ENCODE results near the gene LDLRAP1. TPM values are rescaled to one million over a fixed set of nuclear protein-coding genes. Genes with fewer than 3 reads are reported as not detected.

Gene LDLRAP1
- total and polyA plus RNA-seq, 2 experiments from 2014 or later, result 9.6 to 22.7 TPM

- Histone ChIP-seq H3K79me2 (replicated peaks; ENCODE audit: insufficient read depth) (no peaks in the 10 kb centered on the region), H3K27ac (ENCODE audit: low read depth) (no peak overlapping the region), H3K9me2 (ENCODE audit: insufficient read depth) (no peaks in the 10 kb centered on the region), H3K27me3 (ENCODE audit: insufficient read depth) (no peaks in the 10 kb centered on the region), H3K4me3 (no peak overlapping the region), H3F3A (replicated peaks; ENCODE audit: low read depth) (no peaks in the 10 kb centered on the region), H2AFZ (no peak overlapping the region), H3K4me1 (ENCODE audit: insufficient read depth) (peaks cover 14% of the 10 kb centered on the region), H3K36me3 (ENCODE audit: insufficient read depth) (no peaks in the 10 kb centered on the region), H4K20me1 (replicated peaks; ENCODE audit: insufficient read depth) (no peaks in the 10 kb centered on the region), H3K4me2 (no peak overlapping the region)
- no peaks in the 10 kb centered on the region for H3K9me3 Mint-ChIP-seq
- H3K4me3 Mint-ChIP-seq, result no peak overlapping the region
- TF ChIP-seq EZH2 (IDR thresholded peaks at IDR 0.05; ENCODE audit: low read depth, unreplicated experiment), result no peak
- no peak for TF ChIP-seq ZNF462 (CRISPR knock-in tag; IDR thresholded peaks at IDR 0.05)
- TF ChIP-seq STAT1 (IDR thresholded peaks at IDR 0.05; ENCODE audit: unreplicated experiment), result no peak
- TF ChIP-seq JUNB (IDR thresholded peaks at IDR 0.05; ENCODE audit: unreplicated experiment), result no peak
- no peak for TF ChIP-seq CREB1 (CRISPR knock-in tag; IDR thresholded peaks at IDR 0.05; ENCODE audit: low read depth)
- no peak for TF ChIP-seq REST (IDR thresholded peaks at IDR 0.05; ENCODE audit: unreplicated experiment)
- TF ChIP-seq POLR2AphosphoS5 (IDR thresholded peaks at IDR 0.05; ENCODE audit: low read depth), result no peak
- TF ChIP-seq ZNF331 (CRISPR knock-in tag; IDR thresholded peaks at IDR 0.05; ENCODE audit: low read depth), result no peak
- TF ChIP-seq EZH2phosphoT487 (IDR thresholded peaks at IDR 0.05; ENCODE audit: unreplicated experiment), result no peak
- no peak for TF ChIP-seq NANOG (IDR thresholded peaks at IDR 0.05; ENCODE audit: borderline replicate concordance)
- no peak for TF ChIP-seq CTCF (conservative IDR thresholded peaks at IDR 0.05; ENCODE audit: low read depth in 2 of 2)
- H3K27ac Mint-ChIP-seq, result no peak overlapping the region
- peaks cover 24% of the 10 kb centered on the region for H3K4me1 Mint-ChIP-seq
- no peak for ATAC-seq
- no peaks in the 10 kb centered on the region; the same call in 2 of the 3 replicates for H3K36me3 Mint-ChIP-seq (ENCODE audit: low read depth)
- no peak for DNase-seq (ENCODE audit: low spot score)
- H3K27me3 Mint-ChIP-seq (ENCODE audit: insufficient read depth, low read depth, poor library complexity), result peaks cover 11% of the 10 kb centered on the region
Observed at GRCh38 chr1:25575191-25575590, 31.8 kb downstream of the LDLRAP1 start.

Data from GM23338 (cell line).